PC-9 (cell line): ENCODE measurements around the gene PVALEF. TPM values are rescaled to one million over a fixed set of nuclear protein-coding genes. Genes with fewer than 3 reads are reported as not detected.

Experiments
- BruUV-seq: library from RNA; stranded (reverse); fragments of 400-500 nt; replicated peaks from 2 replicates; lab custom pipeline; 2021; lab: Mats Ljungman, UMichigan
- CTCF ChIA-PET: fragments of 300-600 bp; sonication (Branson Sonifier 250); formaldehyde crosslinking; loops from one replicate; lab custom pipeline; 2022; ENCODE audit warnings: antibody characterized with exemption; lab: Charles Lee
- POLR2A ChIA-PET: fragments of 300-600 bp; sonication (Branson Sonifier 250); formaldehyde crosslinking; loops from one replicate; lab custom pipeline; 2022; ENCODE audit warnings: antibody characterized with exemption; ENCODE audit not compliant: unreplicated experiment; lab: Charles Lee
- DNase-seq, 2 experiments: peaks; one replicate each; pipeline versions ENCODE4 v3.0.0 to v3.0.0-alpha.2; 2015 to 2022; ENCODE audit warnings: mixed read lengths in 1 of 2
- H2AFZ ChIP-seq: fragments of 200-600 bp; sonication (generic); 2 replicates; pipeline ENCODE4 v1.8.1; 2017; ENCODE audit warnings: antibody characterized with exemption
- H3F3A ChIP-seq: fragments of 200-600 bp; sonication (generic); 2 replicates; pipeline ENCODE4 v1.8.1; 2017; ENCODE audit warnings: antibody characterized with exemption, mild to moderate bottlenecking, low read depth; ENCODE audit not compliant: insufficient read depth
- H3K27ac ChIP-seq: fragments of 200-600 bp; sonication (generic); 2 replicates; pipeline ENCODE4 v1.6.1; 2016; ENCODE audit warnings: mixed run types
- H3K27me3 ChIP-seq: fragments of 200-600 bp; sonication (generic); 2 replicates; pipeline ENCODE4 v1.6.1; 2016; ENCODE audit warnings: low read depth, mixed run types; ENCODE audit not compliant: insufficient read depth
- H3K36me3 ChIP-seq: fragments of 200-600 bp; sonication (generic); 2 replicates; pipeline ENCODE4 v1.6.1; 2016; ENCODE audit warnings: low read depth, mixed run types
- H3K4me1 ChIP-seq: fragments of 200-600 bp; sonication (generic); replicated peaks from 2 replicates; pipeline ENCODE4 v1.6.1; 2016; ENCODE audit warnings: mixed run types; ENCODE audit not compliant: insufficient read depth
- H3K4me2 ChIP-seq: fragments of 200-600 bp; sonication (generic); 2 replicates; pipeline ENCODE4 v1.6.1; 2017; ENCODE audit warnings: mixed run types
- H3K4me3 ChIP-seq: fragments of 200-600 bp; sonication (generic); 2 replicates; pipeline ENCODE4 v1.6.1; 2016; ENCODE audit warnings: mixed run types
- H3K79me2 ChIP-seq: fragments of 200-600 bp; sonication (generic); 2 replicates; pipeline ENCODE4 v1.6.1; 2017; ENCODE audit warnings: low read depth, mixed run types
- H3K9me2 ChIP-seq: fragments of 200-600 bp; sonication (generic); 2 replicates; pipeline ENCODE4 v1.8.1; 2017; ENCODE audit warnings: mild to moderate bottlenecking; ENCODE audit not compliant: insufficient read depth
- H3K9me3 ChIP-seq: fragments of 200-600 bp; sonication (generic); 2 replicates; pipeline ENCODE4 v1.8.1; 2016; ENCODE audit warnings: low read depth; ENCODE audit not compliant: insufficient read depth
- H4K20me1 ChIP-seq: fragments of 200-600 bp; sonication (generic); 2 replicates; pipeline ENCODE4 v1.8.1; 2017; ENCODE audit not compliant: insufficient read depth
- CTCF ChIP-seq: fragments of 200-600 bp; sonication (generic); conservative IDR thresholded peaks from 2 replicates; pipeline ENCODE4 v1.6.1; 2017; ENCODE audit warnings: mixed run types, antibody characterized with exemption, mild to moderate bottlenecking, moderate library complexity
- EZH2 ChIP-seq: fragments of 200-600 bp; sonication (generic); IDR thresholded peaks from 2 replicates; pipeline ENCODE4 v1.8.0; 2017; ENCODE audit warnings: antibody characterized with exemption, low read depth
- intact Hi-C: fragments of 100-400 bp; cut with micrococcal nuclease; formaldehyde crosslinking; loops from one replicate; pipeline ENCODE4 v1.10.0; 2022; ENCODE audit not compliant: unreplicated experiment
- total RNA-seq: library from RNA; stranded (reverse); gene quantifications from 2 replicates; pipeline ENCODE4 v1.2.3, GENCODE V29; 2021

The PVALEF gene
- total RNA-seq, 1 experiment from 2014 or later: not detected

- no TSS peak for BruUV-seq
- no peak overlapping the region for H2AFZ ChIP-seq
- H3K36me3 ChIP-seq: no peaks in the 10 kb centered on the region
These were observed 35.6 kb downstream of the PVALEF start for GRCh38 chr17:81200695-81201580.

GRCh38 chr17:81202318-81202717, 37.0 kb downstream of the PVALEF start:
- ChIA-PET CTCF (no interaction called here), POLR2A (no interaction called here)
- intact Hi-C loops: loop anchor here (5.0 kb wide), 1 partner anchor 60 kb away; no protein-coding TSS in a partner anchor
- Histone ChIP-seq H3K79me2 (no peaks in the 10 kb centered on the region), H3K9me3 (no peaks in the 10 kb centered on the region), H3K27me3 (no peaks in the 10 kb centered on the region), H3K4me1 (no peaks in the 10 kb centered on the region), H3F3A (no peaks in the 10 kb centered on the region), H3K27ac (no peak overlapping the region), H3K4me2 (no peak overlapping the region), H4K20me1 (no peaks in the 10 kb centered on the region), H2AFZ (no peak overlapping the region), H3K9me2 (no peaks in the 10 kb centered on the region), H3K4me3 (no peak overlapping the region), H3K36me3 (no peaks in the 10 kb centered on the region)
- TF ChIP-seq EZH2: no peak
- TF ChIP-seq CTCF: no peak
- BruUV-seq: no TSS peak
- no peak for DNase-seq

More at GRCh38 chr17:81200695-81201580, 35.6 kb downstream of the PVALEF start:
- H3K9me2 ChIP-seq: no peaks in the 10 kb centered on the region
- no peaks in the 10 kb centered on the region for H3K79me2 ChIP-seq
- H3K4me3 ChIP-seq: no peak overlapping the region
- TF ChIP-seq EZH2 (no peak), CTCF (peak; percentile 66)
- CTCF ChIA-PET: interaction anchor here (0.6 to 0.8 kb wide), 3 partner anchors 26 to 59 kb away, joined by 3 to 11 read pairs (median 4); no protein-coding TSS in a partner anchor
- POLR2A ChIA-PET: no interaction called here
- H3K27ac ChIP-seq: no peak overlapping the region
- no peaks in the 10 kb centered on the region for H3F3A ChIP-seq
- no peak overlapping the region for H3K4me2 ChIP-seq
- H3K4me1 ChIP-seq: no peaks in the 10 kb centered on the region
- no peaks in the 10 kb centered on the region for H3K9me3 ChIP-seq
- no peaks in the 10 kb centered on the region for H3K27me3 ChIP-seq
- peak; percentile 45 to 53 for DNase-seq
- H4K20me1 ChIP-seq: no peaks in the 10 kb centered on the region
- intact Hi-C loops: loop anchor here (5.0 kb wide), 1 partner anchor 59 kb away; no protein-coding TSS in a partner anchor

- H3K27ac ChIP-seq: no peak overlapping the region
- CTCF ChIA-PET: no interaction called here
- no peaks in the 10 kb centered on the region for H3F3A ChIP-seq
- H3K79me2 ChIP-seq: no peaks in the 10 kb centered on the region
- no peak for TF ChIP-seq EZH2
- TF ChIP-seq CTCF: no peak
- no peaks in the 10 kb centered on the region for H4K20me1 ChIP-seq
- POLR2A ChIA-PET: no interaction called here
- no peaks in the 10 kb centered on the region for H3K36me3 ChIP-seq
- no peaks in the 10 kb centered on the region for H3K9me2 ChIP-seq
- no peak overlapping the region for H2AFZ ChIP-seq
- no peak for DNase-seq
- H3K9me3 ChIP-seq: no peaks in the 10 kb centered on the region
- intact Hi-C loops: loop anchor here (5.0 kb wide), 1 partner anchor 61 kb away; no protein-coding TSS in a partner anchor
- no peaks in the 10 kb centered on the region for H3K4me1 ChIP-seq
- BruUV-seq: no TSS peak
- no peak overlapping the region for H3K4me2 ChIP-seq
- H3K27me3 ChIP-seq: no peaks in the 10 kb centered on the region
- H3K4me3 ChIP-seq: no peak overlapping the region
These were observed 37.8 kb downstream of the PVALEF start for GRCh38 chr17:81203136-81203535.
